Progenitor cell of endocrine pancreas (in vitro differentiated cells): Measurements from ENCODE around the gene SLC44A5. TPM values are rescaled to one million over a fixed set of nuclear protein-coding genes. Genes with fewer than 3 reads are reported as not detected.
A peak's percentile ranks its signal among the peaks of the same experiment; 100 is the strongest.
"Not testable (repeated sequence)": the region's sequence is repeated elsewhere in the genome, so short reads cannot be mapped to it uniquely, and the experiment has no call there.

Source experiments
- DNase-seq: peaks from one replicate; pipeline ENCODE4 v3.0.0; 2021; ENCODE audit warnings: low spot score; ENCODE audit not compliant: unreplicated experiment
- H3K27ac Mint-ChIP-seq: 2 replicates; pipeline ENCODE4 v1.8.0; 2021; ENCODE audit warnings: mild to moderate bottlenecking, moderate library complexity, mixed read lengths
- H3K27me3 Mint-ChIP-seq: 2 replicates; pipeline ENCODE4 v1.8.0; 2021; ENCODE audit warnings: mixed read lengths
- H3K36me3 Mint-ChIP-seq: 2 replicates; pipeline ENCODE4 v1.8.0; 2022; ENCODE audit warnings: mixed read lengths; ENCODE audit not compliant: insufficient read depth
- H3K4me1 Mint-ChIP-seq: 2 replicates; pipeline ENCODE4 v1.8.0; 2021; ENCODE audit warnings: low read depth, mixed read lengths
- H3K4me3 Mint-ChIP-seq: 2 replicates; pipeline ENCODE4 v1.8.0; 2021; ENCODE audit warnings: low read depth, mild to moderate bottlenecking, moderate library complexity, mixed read lengths
- H3K9me3 Mint-ChIP-seq: 2 replicates; pipeline ENCODE4 v1.8.0; 2021; ENCODE audit warnings: low read depth, mixed read lengths
- CTCF ChIP-seq: fragments of 200-600 bp; sonication (generic); IDR thresholded peaks from one replicate; pipeline ENCODE4 v1.5.0; 2021; ENCODE audit warnings: antibody characterized with exemption, mild to moderate bottlenecking; ENCODE audit not compliant: unreplicated experiment
- total RNA-seq: library from RNA; stranded (reverse); gene quantifications from 2 replicates; pipeline ENCODE4 v1.2.1, GENCODE V29; 2021

SLC44A5 gene
- total RNA-seq, 1 donor from 2014 or later = 8.8 TPM

- peak; percentile 77 for TF ChIP-seq CTCF
- H3K4me1 Mint-ChIP-seq = peaks cover 9% of the 10 kb centered on the region
- H3K27ac Mint-ChIP-seq = no peak overlapping the region
- no peaks in the 10 kb centered on the region for H3K36me3 Mint-ChIP-seq
- H3K27me3 Mint-ChIP-seq = no peaks in the 10 kb centered on the region
- H3K4me3 Mint-ChIP-seq = no peak overlapping the region
- H3K9me3 Mint-ChIP-seq = no peaks in the 10 kb centered on the region
- DNase-seq = no peak
Observed at GRCh38 chr1:75265792-75266191, 345.1 kb downstream of the SLC44A5 start.

GRCh38 chr1:75264112-75264511, 346.8 kb downstream of the SLC44A5 start:
- H3K36me3 Mint-ChIP-seq = no peaks in the 10 kb centered on the region
- no peak overlapping the region for H3K27ac Mint-ChIP-seq
- H3K27me3 Mint-ChIP-seq = no peaks in the 10 kb centered on the region
- H3K4me1 Mint-ChIP-seq = peaks cover 9% of the 10 kb centered on the region
- no peaks in the 10 kb centered on the region for H3K9me3 Mint-ChIP-seq
- no peak for TF ChIP-seq CTCF
- no peak for DNase-seq
- H3K4me3 Mint-ChIP-seq = no peak overlapping the region

GRCh38 chr1:75263616-75264015, 347.3 kb downstream of the SLC44A5 start:
- not testable (repeated sequence) for DNase-seq, H3K4me1 Mint-ChIP-seq, H3K9me3 Mint-ChIP-seq, H3K4me3 Mint-ChIP-seq, H3K36me3 Mint-ChIP-seq, H3K27ac Mint-ChIP-seq, H3K27me3 Mint-ChIP-seq

- H3K36me3 Mint-ChIP-seq, DNase-seq, H3K4me1 Mint-ChIP-seq, H3K4me3 Mint-ChIP-seq, H3K27me3 Mint-ChIP-seq, H3K9me3 Mint-ChIP-seq, H3K27ac Mint-ChIP-seq: not testable (repeated sequence)
Observed at GRCh38 chr1:75261946-75262345, 349.0 kb downstream of the SLC44A5 start.

GRCh38 chr1:75258351-75258750, 352.6 kb downstream of the SLC44A5 start:
- no peak overlapping the region for H3K27ac Mint-ChIP-seq
- no peak overlapping the region for H3K4me3 Mint-ChIP-seq
- no peaks in the 10 kb centered on the region for H3K9me3 Mint-ChIP-seq
- no peak for DNase-seq
- H3K4me1 Mint-ChIP-seq = no peaks in the 10 kb centered on the region
- no peak for TF ChIP-seq CTCF
- no peaks in the 10 kb centered on the region for H3K36me3 Mint-ChIP-seq
- no peaks in the 10 kb centered on the region for H3K27me3 Mint-ChIP-seq

GRCh38 chr1:75257424-75257823, 353.5 kb downstream of the SLC44A5 start:
- peak; percentile 45 for TF ChIP-seq CTCF
- no peak overlapping the region for H3K27ac Mint-ChIP-seq
- no peaks in the 10 kb centered on the region for H3K4me1 Mint-ChIP-seq
- no peak overlapping the region for H3K4me3 Mint-ChIP-seq
- H3K27me3 Mint-ChIP-seq = no peaks in the 10 kb centered on the region
- no peaks in the 10 kb centered on the region for H3K36me3 Mint-ChIP-seq
- no peaks in the 10 kb centered on the region for H3K9me3 Mint-ChIP-seq
- no peak for DNase-seq

- H3K4me1 Mint-ChIP-seq, H3K9me3 Mint-ChIP-seq: not testable (repeated sequence)
Observed at GRCh38 chr1:75250114-75250513, 360.8 kb downstream of the SLC44A5 start.

More at GRCh38 chr1:75250114-75250513, 360.8 kb downstream of the SLC44A5 start:
- not testable (repeated sequence) for H3K27me3 Mint-ChIP-seq, H3K27ac Mint-ChIP-seq, DNase-seq, H3K36me3 Mint-ChIP-seq, H3K4me3 Mint-ChIP-seq
